Endothelial cell (in vitro differentiated cells): ENCODE data around the gene CFAP65. TPM values are rescaled to one million over a fixed set of nuclear protein-coding genes. Genes with fewer than 3 reads are reported as not detected.

Source experiments
- DNase-seq: peaks from one replicate; pipeline ENCODE4 v3.0.0; 2021; ENCODE audit warnings: low spot score
- H3K27ac Mint-ChIP-seq: one replicate; pipeline ENCODE4 v1.8.0; 2021; ENCODE audit warnings: mixed read lengths, inconsistent platforms; ENCODE audit not compliant: unreplicated experiment
- H3K27me3 Mint-ChIP-seq: one replicate; pipeline ENCODE4 v1.8.0; 2021; ENCODE audit warnings: mild to moderate bottlenecking, moderate library complexity, mixed read lengths, inconsistent platforms; ENCODE audit not compliant: unreplicated experiment
- H3K36me3 Mint-ChIP-seq: one replicate; pipeline ENCODE4 v1.8.0; 2021; ENCODE audit warnings: mild to moderate bottlenecking, low read depth, mixed read lengths, inconsistent platforms; ENCODE audit not compliant: unreplicated experiment
- H3K4me1 Mint-ChIP-seq: one replicate; pipeline ENCODE4 v1.8.0; 2021; ENCODE audit warnings: mild to moderate bottlenecking, mixed read lengths, inconsistent platforms; ENCODE audit not compliant: unreplicated experiment
- H3K4me3 Mint-ChIP-seq: one replicate; pipeline ENCODE4 v1.8.0; 2021; ENCODE audit warnings: mild to moderate bottlenecking, mixed read lengths, inconsistent platforms; ENCODE audit not compliant: unreplicated experiment
- H3K9me3 Mint-ChIP-seq: one replicate; pipeline ENCODE4 v1.8.0; 2021; ENCODE audit warnings: mixed read lengths, inconsistent platforms; ENCODE audit not compliant: unreplicated experiment
- CTCF ChIP-seq: fragments of 200-600 bp; sonication (generic); IDR thresholded peaks from one replicate; pipeline ENCODE4 v1.5.0; 2021; ENCODE audit warnings: antibody characterized with exemption; ENCODE audit not compliant: unreplicated experiment
- total RNA-seq: library from RNA; stranded (reverse); fragmentation: NEBNext Ultra II Directional; extraction: Animal tissue kit (Norgen Biotek cat#: 25700); gene quantifications from one replicate; pipeline ENCODE4 v1.2.1, GENCODE V29; 2021; ENCODE audit not compliant: unreplicated experiment

Gene CFAP65
- total RNA-seq, 1 donor from 2014 or later: 0.59 TPM

DNA sequence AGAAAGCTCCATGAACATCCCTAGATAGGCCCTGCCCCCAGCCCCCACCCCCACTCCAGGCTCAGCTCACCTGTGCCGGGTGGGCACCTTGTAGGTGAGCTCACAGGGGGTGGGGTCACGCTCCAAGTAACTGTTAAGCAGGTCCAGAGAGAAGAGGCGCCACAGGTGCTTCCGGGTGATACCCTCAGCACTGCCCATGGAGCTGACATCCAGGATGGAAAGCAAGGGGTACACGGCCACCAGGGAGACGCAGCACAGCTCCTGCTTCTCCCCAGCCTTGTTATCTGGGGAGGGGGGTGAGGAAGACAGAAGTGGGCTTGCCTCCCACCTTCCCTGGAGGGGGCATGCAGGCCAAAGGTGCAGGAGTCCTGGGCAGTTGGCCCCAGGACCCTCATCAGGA lies 21.9 kb downstream of the CFAP65 start:
- H3K27me3 Mint-ChIP-seq: peaks cover 15% of the 10 kb centered on the region
- no peaks in the 10 kb centered on the region for H3K9me3 Mint-ChIP-seq

DNA sequence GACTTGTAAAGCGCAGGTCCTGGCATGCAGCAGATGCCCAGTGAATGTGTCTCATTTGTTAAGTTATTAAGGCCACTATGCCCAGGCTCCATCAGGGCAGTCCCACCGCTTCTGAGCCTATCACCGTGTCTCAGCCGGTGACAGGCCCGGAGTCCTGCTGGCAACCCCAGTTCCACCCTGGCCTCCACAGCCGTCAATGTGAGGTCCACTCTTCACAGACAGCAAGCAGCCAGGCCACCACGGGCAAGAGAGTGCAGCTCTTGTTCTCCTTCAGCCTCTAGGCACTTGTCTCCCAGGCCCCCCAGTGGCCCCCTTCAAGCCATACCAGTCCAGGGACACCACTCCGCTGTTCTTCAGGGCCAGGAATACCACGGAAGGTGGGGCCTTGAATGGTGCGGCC lies 22.6 kb downstream of the CFAP65 start:
- no peaks in the 10 kb centered on the region for H3K36me3 Mint-ChIP-seq
- no peaks in the 10 kb centered on the region for H3K9me3 Mint-ChIP-seq
- TF ChIP-seq CTCF: no peak
- peaks cover 19% of the 10 kb centered on the region for H3K27me3 Mint-ChIP-seq
- no peak for DNase-seq
- H3K27ac Mint-ChIP-seq: no peak overlapping the region
- no peak overlapping the region for H3K4me3 Mint-ChIP-seq
- no peaks in the 10 kb centered on the region for H3K4me1 Mint-ChIP-seq

More for the DNA sequence above, 21.9 kb downstream of the CFAP65 start:
- no peaks in the 10 kb centered on the region for H3K36me3 Mint-ChIP-seq
- H3K4me3 Mint-ChIP-seq: no peak overlapping the region
- no peak for TF ChIP-seq CTCF
- no peak for DNase-seq
- H3K4me1 Mint-ChIP-seq: no peaks in the 10 kb centered on the region
- no peak overlapping the region for H3K27ac Mint-ChIP-seq

DNA sequence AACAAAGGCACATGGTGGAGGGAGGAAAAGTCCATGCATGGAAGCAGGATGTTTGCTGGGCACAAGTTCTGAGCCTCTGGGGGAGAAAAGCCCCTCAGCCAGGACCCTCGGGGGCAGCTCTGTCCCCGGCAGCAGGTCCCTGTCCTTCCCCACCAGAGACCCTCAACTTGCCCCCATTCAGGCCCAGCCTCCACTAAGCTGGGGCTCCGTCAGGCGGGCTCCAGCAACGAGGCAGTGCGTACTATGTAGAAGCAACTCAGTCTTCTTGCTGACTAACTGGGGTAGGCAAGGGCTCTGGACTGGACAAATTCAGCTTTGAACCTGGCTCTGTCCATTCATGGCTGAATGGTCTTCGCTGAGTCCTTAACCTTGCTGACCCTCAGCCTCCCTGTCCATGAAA lies 23.0 kb downstream of the CFAP65 start:
- no peak overlapping the region for H3K4me3 Mint-ChIP-seq
- TF ChIP-seq CTCF: no peak
- H3K36me3 Mint-ChIP-seq: no peaks in the 10 kb centered on the region
- peaks cover 20% of the 10 kb centered on the region for H3K27me3 Mint-ChIP-seq
- no peak for DNase-seq
- H3K9me3 Mint-ChIP-seq: no peaks in the 10 kb centered on the region
- H3K4me1 Mint-ChIP-seq: no peaks in the 10 kb centered on the region
- peak overlapping the region; percentile 61 for H3K27ac Mint-ChIP-seq

DNA sequence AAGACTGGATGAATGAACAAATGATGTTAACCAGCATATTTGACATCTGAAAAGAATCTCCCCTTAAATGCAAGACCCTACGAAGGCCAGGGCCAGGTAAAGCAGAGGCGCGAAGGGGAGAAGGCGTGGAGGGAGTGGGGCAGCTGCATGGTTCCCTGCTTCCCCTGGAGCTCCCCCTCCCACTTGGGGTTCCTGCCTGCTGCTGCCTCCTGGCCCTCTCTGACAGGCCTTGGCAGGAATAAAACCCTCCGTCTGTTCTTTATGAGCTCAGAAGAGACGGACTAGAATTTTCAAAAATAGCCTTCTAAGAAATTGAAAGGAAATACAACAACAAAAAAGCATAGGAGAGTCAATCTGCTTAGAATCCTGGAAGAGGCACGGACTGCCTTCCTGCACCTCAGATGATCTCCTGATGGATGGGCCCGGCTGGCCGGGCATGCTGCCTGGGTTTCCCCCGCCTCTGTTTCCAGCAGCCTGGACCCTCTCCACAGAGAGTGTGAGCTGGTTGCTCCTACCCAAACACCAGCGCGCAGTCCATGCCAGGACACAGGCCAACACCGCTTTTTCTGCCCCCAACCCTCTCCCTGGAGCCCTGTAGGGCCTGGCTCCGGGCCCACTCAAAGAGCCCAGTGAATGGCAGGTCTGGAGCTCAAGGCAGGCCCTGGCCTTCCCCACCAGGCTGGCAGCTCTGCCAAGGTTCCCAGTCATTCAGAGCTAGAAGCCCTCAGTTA lies 23.9 kb downstream of the CFAP65 start:
- Mint-ChIP-seq H3K4me1 (no peaks in the 10 kb centered on the region), H3K9me3 (no peaks in the 10 kb centered on the region), H3K4me3 (no peak overlapping the region), H3K36me3 (no peaks in the 10 kb centered on the region), H3K27ac (no peak overlapping the region), H3K27me3 (peaks cover 21% of the 10 kb centered on the region)
- no peak for DNase-seq
- no peak for TF ChIP-seq CTCF

DNA sequence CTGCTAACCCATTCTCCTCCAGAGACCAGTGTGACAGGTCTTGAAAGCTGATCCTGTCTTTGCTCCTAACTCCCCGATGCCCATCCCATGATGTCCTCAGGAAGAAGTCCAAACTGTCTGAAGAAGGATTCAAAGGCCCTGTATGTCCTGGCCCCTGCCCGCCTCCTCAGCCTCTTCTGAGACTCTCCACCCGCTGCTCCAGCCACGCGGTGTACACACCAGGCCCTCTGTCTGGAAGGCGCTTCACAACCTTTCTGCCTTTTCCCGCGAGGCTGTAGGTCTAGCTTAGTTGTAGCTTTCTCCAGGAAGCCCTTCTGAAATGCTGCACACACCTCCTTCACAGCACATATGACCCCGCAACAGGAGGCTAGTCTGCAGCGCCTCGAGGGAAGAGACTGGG lies 24.6 kb downstream of the CFAP65 start:
- H3K27me3 Mint-ChIP-seq: peaks cover 21% of the 10 kb centered on the region
- H3K4me1 Mint-ChIP-seq: no peaks in the 10 kb centered on the region
- H3K27ac Mint-ChIP-seq: no peak overlapping the region
- no peak overlapping the region for H3K4me3 Mint-ChIP-seq
- H3K9me3 Mint-ChIP-seq: no peaks in the 10 kb centered on the region
- no peaks in the 10 kb centered on the region for H3K36me3 Mint-ChIP-seq
- TF ChIP-seq CTCF: no peak
- no peak for DNase-seq
